H1 (cell line): Measurements from ENCODE around the gene FNDC5. TPM values are rescaled to one million over a fixed set of nuclear protein-coding genes. Genes with fewer than 3 reads are reported as not detected.

ENCODE experiments used
- CTCF ChIA-PET: fragments of 300-600 bp; sonication (Branson Sonifier 250); formaldehyde crosslinking; loops from one replicate; lab custom pipeline; 2021; ENCODE audit not compliant: partially characterized antibody; lab: Charles Lee
- POLR2A ChIA-PET: fragments of 300-600 bp; sonication (Branson Sonifier 250); formaldehyde crosslinking; loops from one replicate; lab custom pipeline; 2021; ENCODE audit warnings: inconsistent platforms; ENCODE audit not compliant: partially characterized antibody; lab: Charles Lee
- DNase-seq, 2 experiments: peaks; one replicate each; pipeline versions ENCODE4 v3.0.0 to v3.0.0-alpha.2; 2010 to 2022; ENCODE audit warnings: low spot score in 2 of 2, low read depth in 1 of 2, mixed read lengths in 1 of 2
- FAIRE-seq: peaks from 2 replicates; lab custom pipeline; 2011; peaks lifted over from hg19 to GRCh38; lab: Jason Lieb, UNC
- H2AFZ ChIP-seq: 2 replicates; pipeline ENCODE4 v1.8.1; 2012; ENCODE audit warnings: low read length, inconsistent platforms
- H2AK5ac ChIP-seq: 2 replicates; pipeline ENCODE4 v1.6.1; 2013; ENCODE audit warnings: low read depth, low read length
- H2BK120ac ChIP-seq: replicated peaks from 2 replicates; pipeline ENCODE3; 2013; ENCODE audit warnings: low read depth, low read length, inconsistent platforms
- H2BK12ac ChIP-seq: 2 replicates; pipeline ENCODE4 v1.6.1; 2013; ENCODE audit warnings: low read depth, low read length
- H2BK15ac ChIP-seq: 2 replicates; pipeline ENCODE4 v1.6.1; 2013; ENCODE audit warnings: low read length
- H2BK20ac ChIP-seq: 2 replicates; pipeline ENCODE4 v1.6.1; 2013; ENCODE audit warnings: low read length
- H2BK5ac ChIP-seq: 2 replicates; pipeline ENCODE4 v1.6.1; 2013; ENCODE audit warnings: low read depth, low read length
- H3K14ac ChIP-seq: 2 replicates; pipeline ENCODE4 v1.6.1; 2013; ENCODE audit warnings: inconsistent platforms; ENCODE audit not compliant: insufficient read length
- H3K18ac ChIP-seq: 2 replicates; pipeline ENCODE4 v1.6.1; 2013; ENCODE audit warnings: low read length; ENCODE audit errors: extremely low read depth
- H3K23ac ChIP-seq: 2 replicates; pipeline ENCODE4 v1.6.1; 2013; ENCODE audit warnings: inconsistent platforms; ENCODE audit not compliant: insufficient read length
- H3K23me2 ChIP-seq: 2 replicates; pipeline ENCODE4 v1.6.1; 2013; ENCODE audit warnings: low read depth, low read length
- H3K27ac ChIP-seq: 2 replicates; pipeline ENCODE4 v1.6.1; 2011; ENCODE audit warnings: low read depth, low read length, inconsistent platforms
- H3K27me3 ChIP-seq, 4 experiments: replicated peaks in 1 of 4; 1 replicate in 1 of 4; 2 replicates in 3 of 4; pipeline versions ENCODE4 v1.6.1 to v1.8.1; 2011 to 2013; ENCODE audit warnings: low read length in 3 of 4, mild to moderate bottlenecking in 3 of 4, inconsistent platforms in 2 of 4, mixed read lengths in 2 of 4, moderate library complexity in 1 of 4; ENCODE audit not compliant: control insufficient read depth in 3 of 4, insufficient read depth in 3 of 4; ENCODE audit errors: extremely low read depth in 1 of 4
- H3K36me3 ChIP-seq, 4 experiments: 2 replicates each; pipeline versions ENCODE4 v1.6.1 to v1.8.1; 2011 to 2013; ENCODE audit warnings: mild to moderate bottlenecking in 4 of 4, low read length in 3 of 4, moderate library complexity in 2 of 4, control low read depth in 1 of 4, inconsistent platforms in 1 of 4; ENCODE audit not compliant: insufficient read depth in 4 of 4, control insufficient read depth in 2 of 4
- H3K4ac ChIP-seq: replicated peaks from 2 replicates; pipeline ENCODE3; 2013; ENCODE audit warnings: low read length, low read depth, mixed read lengths, inconsistent platforms; ENCODE audit not compliant: insufficient read length
- H3K4me1 ChIP-seq, 4 experiments: replicated peaks in 1 of 4; 1 replicate in 1 of 4; 2 replicates in 3 of 4; pipeline versions ENCODE4 v1.6.1 to v1.8.1; 2011 to 2013; ENCODE audit warnings: low read length in 3 of 4, inconsistent platforms in 2 of 4, mixed read lengths in 1 of 4; ENCODE audit not compliant: insufficient read depth in 4 of 4, control insufficient read depth in 3 of 4
- H3K4me2 ChIP-seq, 2 experiments: 2 replicates each; pipeline versions ENCODE4 v1.6.1 to v1.8.1; 2011 to 2013; ENCODE audit warnings: low read depth in 2 of 2, low read length in 2 of 2, control low read depth in 1 of 2, inconsistent platforms in 1 of 2, mild to moderate bottlenecking in 1 of 2; ENCODE audit not compliant: insufficient read depth in 1 of 2
- H3K4me3 ChIP-seq, 4 experiments: fragments of 200-600, 300-600 bp in 1 of 4; sonication (generic), shearing (Covaris generic), sonication (Bioruptor Twin) in 1 of 4; 2 replicates each; pipeline versions ENCODE4 v1.5.1 to v1.8.1; 2011 to 2016; ENCODE audit warnings: low read length in 4 of 4, low read depth in 3 of 4, control low read depth in 2 of 4, inconsistent platforms in 2 of 4, mild to moderate bottlenecking in 2 of 4, mixed read lengths in 1 of 4, moderate library complexity in 1 of 4; ENCODE audit not compliant: insufficient read depth in 2 of 4; ENCODE audit errors: extremely low read depth in 1 of 4
- H3K56ac ChIP-seq: replicated peaks from 2 replicates; pipeline ENCODE3; 2013; ENCODE audit warnings: low read depth, mild to moderate bottlenecking, mixed read lengths, low read length, inconsistent platforms; ENCODE audit not compliant: insufficient read length
- H3K79me1 ChIP-seq: 2 replicates; pipeline ENCODE4 v1.6.1; 2013; ENCODE audit warnings: low read depth, low read length, control low read depth
- H3K79me2 ChIP-seq, 2 experiments: 2 replicates each; pipeline versions ENCODE4 v1.6.1 to v1.8.1; 2012 to 2013; ENCODE audit warnings: low read length in 2 of 2, mild to moderate bottlenecking in 2 of 2, inconsistent platforms in 1 of 2; ENCODE audit not compliant: insufficient read depth in 2 of 2, control insufficient read depth in 1 of 2
- H3K9ac ChIP-seq, 4 experiments: replicated peaks in 1 of 4; 1 replicate in 1 of 4; 2 replicates in 3 of 4; pipeline versions ENCODE4 v1.6.1 to v1.8.1; 2011 to 2013; ENCODE audit warnings: low read depth in 3 of 4, low read length in 3 of 4, control low read depth in 2 of 4, mild to moderate bottlenecking in 2 of 4, moderate library complexity in 2 of 4, inconsistent platforms in 1 of 4; ENCODE audit errors: extremely low read depth in 1 of 4
- H3K9me3 ChIP-seq, 2 experiments: 2 replicates each; pipeline versions ENCODE4 v1.6.1 to v1.8.1; 2012 to 2013; ENCODE audit warnings: mild to moderate bottlenecking in 2 of 2, moderate library complexity in 2 of 2, control low read depth in 1 of 2, inconsistent platforms in 1 of 2, low read depth in 1 of 2, low read length in 1 of 2, mixed read lengths in 1 of 2; ENCODE audit not compliant: insufficient read depth in 2 of 2
- H4K20me1 ChIP-seq, 2 experiments: replicated peaks in 1 of 2; 2 replicates each; pipeline versions ENCODE3 to v1.8.1; 2011 to 2013; ENCODE audit warnings: inconsistent platforms in 2 of 2, low read length in 2 of 2, mild to moderate bottlenecking in 1 of 2; ENCODE audit not compliant: insufficient read depth in 2 of 2, control insufficient read depth in 1 of 2
- H4K5ac ChIP-seq: 2 replicates; pipeline ENCODE4 v1.6.1; 2013; ENCODE audit warnings: low read length, low read depth, mixed read lengths, inconsistent platforms; ENCODE audit not compliant: insufficient read length
- H4K8ac ChIP-seq: 2 replicates; pipeline ENCODE4 v1.8.0; 2013; ENCODE audit warnings: mild to moderate bottlenecking, moderate library complexity, low read length, inconsistent platforms; ENCODE audit not compliant: insufficient read depth; ENCODE audit errors: extremely low read depth
- H4K91ac ChIP-seq: replicated peaks from 2 replicates; pipeline ENCODE3; 2013; ENCODE audit warnings: low read length, mixed read lengths, inconsistent platforms; ENCODE audit not compliant: insufficient read length
- BCL11A ChIP-seq, 2 experiments: IDR thresholded peaks; one replicate each; pipeline ENCODE4 v1.6.1; 2011; ENCODE audit warnings: low read depth in 2 of 2, low read length in 2 of 2, mild to moderate bottlenecking in 2 of 2
- CREB1 ChIP-seq: IDR thresholded peaks from 2 replicates; pipeline ENCODE4 v1.6.1; 2012; ENCODE audit warnings: inconsistent platforms
- EP300 ChIP-seq, 2 experiments: IDR thresholded peaks; 1 replicate in 1 of 2; 2 replicates in 1 of 2; pipeline ENCODE4 v1.6.1; 2011 to 2012; ENCODE audit warnings: low read depth in 2 of 2, low read length in 2 of 2, mild to moderate bottlenecking in 2 of 2, borderline replicate concordance in 1 of 2, inconsistent platforms in 1 of 2, moderate library complexity in 1 of 2
- EZH2 ChIP-seq: fragments of 200-600 bp; sonication (generic); IDR thresholded peaks from 2 replicates; pipeline ENCODE4 v1.7.1; 2012; ENCODE audit warnings: low read depth, mild to moderate bottlenecking, moderate library complexity, low read length, inconsistent platforms; ENCODE audit not compliant: severe bottlenecking
- FOSL1 ChIP-seq: IDR thresholded peaks from 2 replicates; pipeline ENCODE4 v1.6.1; 2011; ENCODE audit warnings: mild to moderate bottlenecking, low read depth, low read length, moderate library complexity; ENCODE audit not compliant: insufficient read depth
- POLR2A ChIP-seq, 2 experiments: IDR thresholded peaks; 1 replicate in 1 of 2; 2 replicates in 1 of 2; pipeline ENCODE4 v1.6.1; 2011; ENCODE audit warnings: low read depth in 2 of 2, low read length in 2 of 2, mild to moderate bottlenecking in 2 of 2; ENCODE audit errors: control extremely low read depth in 1 of 2
- SUZ12 ChIP-seq: fragments of 200-600 bp; sonication (generic); IDR thresholded peaks from 2 replicates; pipeline ENCODE4 v1.6.1; 2012; ENCODE audit warnings: mild to moderate bottlenecking, inconsistent platforms, low read length, moderate library complexity, mixed read lengths
- YY1 ChIP-seq: IDR thresholded peaks from 2 replicates; pipeline ENCODE4 v1.6.1; 2011; ENCODE audit warnings: low read depth, mild to moderate bottlenecking, low read length
- ZNF274 ChIP-seq: IDR thresholded peaks from 2 replicates; pipeline ENCODE4 v1.7.0; 2012; ENCODE audit warnings: low read length, borderline replicate concordance; ENCODE audit errors: extremely low read depth
- WGBS, 2 experiments: shearing (Covaris generic) in 1 of 2; methylation state at CpG; one replicate each; pipeline versions ENCODE4 v1.1.6 to v1.1.7; 2013 to 2015; ENCODE audit warnings: low lambda C conversion rate in 2 of 2, mixed read lengths in 2 of 2, inconsistent platforms in 1 of 2, low coverage in 1 of 2, missing lambda C conversion rate in 1 of 2; ENCODE audit not compliant: insufficient replicate concordance in 2 of 2, insufficient coverage in 1 of 2, insufficient read length in 1 of 2; ENCODE audit errors: extremely low coverage in 1 of 2, missing lambda C conversion rate in 1 of 2; 5-methylcytosine and 5-hydroxymethylcytosine counted together
- polyA plus RNA-seq, 7 experiments: library from polyadenylated mRNA; depleted of rRNA in 3 of 7; stranded (reverse) in 5 of 7; unstranded in 2 of 7; fragments of >200 nt in 5 of 7; fragments of 200-250 nt in 2 of 7; gene quantifications; 1 replicate in 5 of 7; 2 replicates in 1 of 7; 4 replicates in 1 of 7; pipeline versions ENCODE4 v1.2.1 to v1.2.3, GENCODE V29; 2011 to 2013; ENCODE audit warnings: missing spikeins in 2 of 7, mixed read lengths in 2 of 7
- total RNA-seq: library from RNA; stranded (reverse); fragmentation: NEBNext Ultra II Directional; extraction: Animal tissue kit (Norgen Biotek cat#: 25700); gene quantifications from 2 replicates; pipeline ENCODE4 v1.2.1, GENCODE V29; 2021
- TF ChIP-seq, protein P1 (sequence below): IDR thresholded peaks from 2 replicates; pipeline ENCODE4 v1.6.1; 2011; ENCODE audit warnings: low read length, improper control_type of control experiment

Gene FNDC5
- total and polyA plus RNA-seq, 2 of the 8 experiments (the other 6 are each of a cell fraction or from before 2014, with no cell fraction given), result 1.8 to 2.0 TPM

DNA sequence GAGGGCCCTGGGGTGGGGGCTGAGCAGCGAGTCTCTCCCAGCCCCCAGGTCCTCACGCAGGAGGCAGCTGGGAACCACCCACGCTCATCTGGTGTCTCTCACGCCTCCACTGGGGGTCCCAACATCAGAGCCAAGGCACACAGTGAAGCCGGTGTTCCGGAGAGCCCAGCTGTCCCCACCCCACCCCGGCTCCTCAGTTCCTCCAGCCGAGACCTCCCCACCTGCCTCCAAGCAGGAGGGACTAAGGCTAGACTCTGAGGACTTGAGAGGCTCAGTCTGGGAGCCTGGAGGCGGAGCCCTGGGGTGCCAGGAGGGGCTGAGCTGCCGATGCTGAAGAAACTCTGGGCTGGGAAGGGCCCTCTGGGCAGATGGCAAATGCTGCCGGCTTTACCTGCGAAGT, 14.0 kb upstream of the FNDC5 start:
- H3K27me3 ChIP-seq, result peaks cover 3 to 33% (median 16%) of the 10 kb centered on the region in 4 experiments; a peak in 6 of 7 replicates
- no peak overlapping the region for H4K8ac ChIP-seq
- peaks cover 0 to 15% of the 10 kb centered on the region in 2 experiments for H4K20me1 ChIP-seq
- no peak overlapping the region for H2AFZ ChIP-seq
- CTCF ChIA-PET, result interaction anchor here (2.0 to 19.0 kb wide), 3 partner anchors 6 to 61 kb away, joined by 4 to 382 read pairs (median 382); partner anchors contain the start of genes FNDC5 and HPCA
- no peak overlapping the region for H3K4me2 ChIP-seq
- H3K4me3 ChIP-seq, result no peak overlapping the region
- no peak overlapping the region for H2BK12ac ChIP-seq
- no peak overlapping the region for H2BK15ac ChIP-seq
- H3K14ac ChIP-seq, result no peak overlapping the region
- peak in 1 of 2 experiments; percentile 51 for DNase-seq
- TF ChIP-seq FOSL1 (no peak), POLR2A (IDR thresholded peaks at IDR 0.05; ENCODE audit: control extremely low read depth in 1 of 2, low read depth in 2 of 2, low read length in 2 of 2) (no peak), SUZ12 (no peak), BCL11A (IDR thresholded peaks at IDR 0.05; ENCODE audit: low read depth in 2 of 2, low read length in 2 of 2) (no peak), EZH2 (no peak), CREB1 (no peak), EP300 (IDR thresholded peaks at IDR 0.05; ENCODE audit: borderline replicate concordance in 1 of 2, low read depth in 2 of 2, low read length in 2 of 2) (no peak), ZNF274 (no peak), YY1 (no peak)
- TF ChIP-seq, protein P1, sequence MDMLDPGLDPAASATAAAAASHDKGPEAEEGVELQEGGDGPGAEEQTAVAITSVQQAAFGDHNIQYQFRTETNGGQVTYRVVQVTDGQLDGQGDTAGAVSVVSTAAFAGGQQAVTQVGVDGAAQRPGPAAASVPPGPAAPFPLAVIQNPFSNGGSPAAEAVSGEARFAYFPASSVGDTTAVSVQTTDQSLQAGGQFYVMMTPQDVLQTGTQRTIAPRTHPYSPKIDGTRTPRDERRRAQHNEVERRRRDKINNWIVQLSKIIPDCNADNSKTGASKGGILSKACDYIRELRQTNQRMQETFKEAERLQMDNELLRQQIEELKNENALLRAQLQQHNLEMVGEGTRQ, result no peak
- no peak overlapping the region for H3K4ac ChIP-seq
- no peak for FAIRE-seq
- H3K79me2 ChIP-seq, result no peaks in the 10 kb centered on the region
- H2BK20ac ChIP-seq, result no peak overlapping the region
- H2BK5ac ChIP-seq, result no peak overlapping the region
- no peak overlapping the region for H4K5ac ChIP-seq
- WGBS, 2 experiments, result 81% methylated on average over 8 of the region's 12 CpGs; no CpG with 5 or more reads in 1 of the 2 experiments
- POLR2A ChIA-PET, result interaction anchor here (1.6 to 1.8 kb wide), 2 partner anchors 11 to 24 kb away, joined by 3 to 5 read pairs; no protein-coding TSS in a partner anchor
- H3K56ac ChIP-seq, result no peak overlapping the region
- H2AK5ac ChIP-seq, result no peak overlapping the region
- H3K18ac ChIP-seq, result no peak overlapping the region
- H3K9ac ChIP-seq, result no peak overlapping the region
- no peaks in the 10 kb centered on the region for H3K9me3 ChIP-seq
- H2BK120ac ChIP-seq, result no peak overlapping the region
- H3K79me1 ChIP-seq, result no peaks in the 10 kb centered on the region
- no peak overlapping the region for H3K27ac ChIP-seq
- H3K23me2 ChIP-seq, result peaks cover 5% of the 10 kb centered on the region; the same call in 1 of the 2 replicates
- H4K91ac ChIP-seq, result no peak overlapping the region
- peaks cover 0 to 14% (median 5%) of the 10 kb centered on the region in 4 experiments; a peak in 4 of 7 replicates for H3K4me1 ChIP-seq
- H3K23ac ChIP-seq, result no peak overlapping the region
- no peaks in the 10 kb centered on the region for H3K36me3 ChIP-seq
